Measurements from ENCODE around the gene CD68.
"Not testable (repeated sequence)": the region's sequence is repeated elsewhere in the genome, so short reads cannot be mapped to it uniquely, and the experiment has no call there.

The CD68 gene

GRCh38 chr17:7592422-7593021 lies 13.1 kb downstream of the CD68 start:
- TF ChIP-seq, protein P1, sequence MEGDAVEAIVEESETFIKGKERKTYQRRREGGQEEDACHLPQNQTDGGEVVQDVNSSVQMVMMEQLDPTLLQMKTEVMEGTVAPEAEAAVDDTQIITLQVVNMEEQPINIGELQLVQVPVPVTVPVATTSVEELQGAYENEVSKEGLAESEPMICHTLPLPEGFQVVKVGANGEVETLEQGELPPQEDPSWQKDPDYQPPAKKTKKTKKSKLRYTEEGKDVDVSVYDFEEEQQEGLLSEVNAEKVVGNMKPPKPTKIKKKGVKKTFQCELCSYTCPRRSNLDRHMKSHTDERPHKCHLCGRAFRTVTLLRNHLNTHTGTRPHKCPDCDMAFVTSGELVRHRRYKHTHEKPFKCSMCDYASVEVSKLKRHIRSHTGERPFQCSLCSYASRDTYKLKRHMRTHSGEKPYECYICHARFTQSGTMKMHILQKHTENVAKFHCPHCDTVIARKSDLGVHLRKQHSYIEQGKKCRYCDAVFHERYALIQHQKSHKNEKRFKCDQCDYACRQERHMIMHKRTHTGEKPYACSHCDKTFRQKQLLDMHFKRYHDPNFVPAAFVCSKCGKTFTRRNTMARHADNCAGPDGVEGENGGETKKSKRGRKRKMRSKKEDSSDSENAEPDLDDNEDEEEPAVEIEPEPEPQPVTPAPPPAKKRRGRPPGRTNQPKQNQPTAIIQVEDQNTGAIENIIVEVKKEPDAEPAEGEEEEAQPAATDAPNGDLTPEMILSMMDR (IDR thresholded peaks at IDR 0.05; ENCODE audit: low read depth, low read length, missing control alignments), result no peak
- no peak for DNase-seq (ENCODE audit: low read depth)
- in situ Hi-C loops (cut with HindIII; ENCODE audit: low sequenced_read_pairs), result no loop called here
- H3K4me3 ChIP-seq (ENCODE audit: low read depth, low read length), result no peak overlapping the region

DNA sequence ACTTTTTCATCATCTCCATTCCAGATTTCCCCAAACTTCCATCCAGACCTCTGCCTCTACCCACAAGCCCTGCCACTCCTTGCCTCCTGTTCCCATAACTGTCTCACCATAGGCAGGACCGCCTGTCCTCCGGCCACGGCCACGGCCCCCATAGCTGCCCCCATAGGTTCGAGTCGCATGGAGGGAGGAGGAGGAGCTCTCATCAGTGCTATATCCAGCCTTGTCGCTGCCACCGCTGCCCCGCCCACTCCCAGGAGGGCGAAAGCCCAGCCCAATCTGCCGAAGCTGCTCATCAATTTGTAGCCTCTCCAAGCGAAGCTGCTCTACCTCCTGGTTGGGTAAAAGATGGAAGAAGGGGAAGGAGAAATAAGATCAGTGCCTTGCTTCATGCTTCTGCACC lies 13.9 kb downstream of the CD68 start:
- H3K4me3 ChIP-seq (ENCODE audit: low read depth, low read length), result no peak overlapping the region
- no peak for DNase-seq (ENCODE audit: low read depth)

GRCh38 chr17:7597561-7597960 lies 18.1 kb downstream of the CD68 start:
- DNase-seq (ENCODE audit: low read depth); H3K4me3 ChIP-seq (ENCODE audit: low read depth, low read length); in situ Hi-C loops (cut with HindIII; ENCODE audit: low sequenced_read_pairs): not testable (repeated sequence)

More for the DNA sequence above, 13.9 kb downstream of the CD68 start:
- in situ Hi-C loops (cut with HindIII; ENCODE audit: low sequenced_read_pairs), result no loop called here
- TF ChIP-seq, protein P1 (IDR thresholded peaks at IDR 0.05; ENCODE audit: low read depth, low read length, missing control alignments), result no peak

DNA sequence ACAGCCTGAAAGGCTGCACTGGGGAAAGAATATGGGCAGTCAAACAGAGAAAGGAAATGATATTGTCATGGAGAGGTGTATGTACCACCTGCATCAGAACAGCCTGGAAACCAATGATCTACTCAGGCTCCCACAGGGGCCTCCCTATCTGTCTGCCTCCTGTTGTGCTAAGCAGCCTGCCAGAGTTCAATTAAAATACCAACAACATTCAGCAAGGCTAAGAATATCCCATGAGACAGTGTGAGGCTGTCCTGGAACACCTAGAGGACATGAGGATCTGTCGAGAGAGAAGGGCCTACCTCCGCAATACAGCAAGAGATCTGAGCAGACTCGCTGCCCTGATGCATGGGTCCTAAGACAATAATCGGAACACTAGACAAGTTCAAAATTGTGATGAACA lies 26.8 kb downstream of the CD68 start:
- TF ChIP-seq, protein P1 (IDR thresholded peaks at IDR 0.05; ENCODE audit: low read depth, low read length, missing control alignments), result no peak
- H3K4me3 ChIP-seq (ENCODE audit: low read depth, low read length), result no peak overlapping the region
- DNase-seq (ENCODE audit: low read depth), result no peak
- in situ Hi-C loops (cut with HindIII; ENCODE audit: low sequenced_read_pairs), result no loop called here

- H3K4me3 ChIP-seq (ENCODE audit: low read depth, low read length), result no peak overlapping the region
- DNase-seq (ENCODE audit: low read depth), result no peak
- in situ Hi-C loops (cut with HindIII; ENCODE audit: low sequenced_read_pairs), result no loop called here
- TF ChIP-seq, protein P1 (IDR thresholded peaks at IDR 0.05; ENCODE audit: low read depth, low read length, missing control alignments), result no peak
These were observed 31.2 kb downstream of the CD68 start for GRCh38 chr17:7610641-7611040.

- H3K4me3 ChIP-seq (ENCODE audit: low read depth, low read length), result peak overlapping the region; percentile 10
- in situ Hi-C loops (cut with HindIII; ENCODE audit: low sequenced_read_pairs), result no loop called here
- TF ChIP-seq, protein P1 (IDR thresholded peaks at IDR 0.05; ENCODE audit: low read depth, low read length, missing control alignments), result no peak
- DNase-seq (ENCODE audit: low read depth), result no peak
These were observed 32.3 kb downstream of the CD68 start for GRCh38 chr17:7611635-7612293.

GRCh38 chr17:7612294-7612640 lies 32.8 kb downstream of the CD68 start:
- in situ Hi-C loops (cut with HindIII; ENCODE audit: low sequenced_read_pairs), result no loop called here
- TF ChIP-seq, protein P1 (IDR thresholded peaks at IDR 0.05; ENCODE audit: low read depth, low read length, missing control alignments), result no peak
- peak overlapping the region; percentile 10 for H3K4me3 ChIP-seq (ENCODE audit: low read depth, low read length)
- DNase-seq (ENCODE audit: low read depth), result no peak

All from astrocyte of the cerebellum (primary cell).